HG03442 (cell line): ENCODE data around the gene CPE.
"Not testable (repeated sequence)": the region's sequence is repeated elsewhere in the genome, so short reads cannot be mapped to it uniquely, and the experiment has no call there.

ENCODE experiments used
- ATAC-seq: cut with Tn5 transposase; IDR thresholded peaks from one replicate; pipeline ENCODE4 v1.9.1; 2021; ENCODE audit warnings: mild to moderate bottlenecking, moderate library complexity; ENCODE audit not compliant: unreplicated experiment

Gene CPE

GRCh38 chr4:165403048-165403447 lies 24.2 kb downstream of the CPE start:
- ATAC-seq: no peak

GRCh38 chr4:165403637-165404036 lies 24.8 kb downstream of the CPE start:
- ATAC-seq: no peak

GRCh38 chr4:165404080-165404479 lies 25.3 kb downstream of the CPE start:
- no peak for ATAC-seq

GRCh38 chr4:165404696-165405095 lies 25.9 kb downstream of the CPE start:
- ATAC-seq: no peak

- no peak for ATAC-seq
These were observed 31.4 kb downstream of the CPE start for GRCh38 chr4:165410214-165410613.

GRCh38 chr4:165415910-165416309 lies 37.1 kb downstream of the CPE start:
- ATAC-seq: no peak

- no peak for ATAC-seq
These were observed 39.3 kb downstream of the CPE start for GRCh38 chr4:165418073-165418472.

- no peak for ATAC-seq
These were observed 46.8 kb downstream of the CPE start for GRCh38 chr4:165425629-165426028.

- ATAC-seq: no peak
These were observed 47.5 kb downstream of the CPE start for GRCh38 chr4:165426331-165426730.

- ATAC-seq: no peak
These were observed 48.0 kb downstream of the CPE start for GRCh38 chr4:165426823-165427222.

- ATAC-seq: no peak
These were observed 50.1 kb downstream of the CPE start for GRCh38 chr4:165428957-165429356.

- ATAC-seq: no peak
These were observed 54.7 kb downstream of the CPE start for GRCh38 chr4:165433529-165433928.

GRCh38 chr4:165437691-165438090 lies 58.9 kb downstream of the CPE start:
- ATAC-seq: no peak

- ATAC-seq: no peak
These were observed 60.5 kb downstream of the CPE start for GRCh38 chr4:165439344-165439743.

GRCh38 chr4:165439981-165440380 lies 61.2 kb downstream of the CPE start:
- ATAC-seq: no peak

GRCh38 chr4:165440415-165441158 lies 61.8 kb downstream of the CPE start:
- no peak for ATAC-seq

- no peak for ATAC-seq
These were observed 64.5 kb downstream of the CPE start for GRCh38 chr4:165443276-165443675.

- ATAC-seq: no peak
These were observed 69.9 kb downstream of the CPE start for GRCh38 chr4:165448700-165449099.

- ATAC-seq: no peak
These were observed 70.5 kb downstream of the CPE start for GRCh38 chr4:165449333-165449732.

GRCh38 chr4:165450871-165451270 lies 72.1 kb downstream of the CPE start:
- no peak for ATAC-seq

- not testable (repeated sequence) for ATAC-seq
These were observed 74.3 kb downstream of the CPE start for GRCh38 chr4:165453140-165453539.

- no peak for ATAC-seq
These were observed 75.6 kb downstream of the CPE start for GRCh38 chr4:165454426-165454825.

GRCh38 chr4:165457793-165458192 lies 79.0 kb downstream of the CPE start:
- ATAC-seq: no peak
